Body of pancreas (tissue), 4 donors: ENCODE data around the gene CRACDL.

ENCODE experiments used
- CTCF ChIP-seq, 7 experiments: fragments of 450-650 bp in 4 of 7; fragments of 200-600 bp in 3 of 7; sonication (generic) in 3 of 7; IDR thresholded peaks; one replicate each; pipeline ENCODE4 v1.5.1; 2016 to 2019; ENCODE audit warnings: antibody characterized with exemption in 7 of 7
- POLR2A ChIP-seq, 3 donors: fragments of 450-650 bp; IDR thresholded peaks; one replicate each; pipeline ENCODE4 v1.6.1; 2016; ENCODE audit warnings: antibody characterized with exemption in 3 of 3, mild to moderate bottlenecking in 2 of 3

GRCh38 chr2:98894331-98895000, 41.6 kb downstream of the CRACDL start:
- TF ChIP-seq CTCF (IDR thresholded peaks at IDR 0.05) (no peak), POLR2A (IDR thresholded peaks at IDR 0.05) (no peak)
